RWPE1 (cell line): ENCODE results near the gene KCTD16.

ENCODE experiments used
- CTCF ChIA-PET: fragments of 350-600 bp; sonication (Branson Sonifier 250); formaldehyde crosslinking; extraction: SDS; loops from one replicate; lab custom pipeline; 2021; lab: Yijun Ruan, JAX
- POLR2A ChIA-PET: fragments of 400-600 bp; formaldehyde crosslinking; extraction: SDS; loops from one replicate; lab custom pipeline; 2020; ENCODE audit warnings: antibody characterized with exemption; ENCODE audit not compliant: low non-redundant PET; lab: Yijun Ruan, JAX
- DNase-seq: peaks from one replicate; pipeline ENCODE4 v3.0.0; 2012; ENCODE audit warnings: low spot score
- H3K27ac ChIP-seq: fragments of 450-650 bp; 2 replicates; pipeline ENCODE4 v1.5.1; 2017
- TF ChIP-seq, protein P1 (sequence below): fragments of 450-650 bp; conservative IDR thresholded peaks from 2 replicates; pipeline ENCODE4 v1.5.1; 2017; ENCODE audit warnings: low read depth, mild to moderate bottlenecking

KCTD16 gene

DNA sequence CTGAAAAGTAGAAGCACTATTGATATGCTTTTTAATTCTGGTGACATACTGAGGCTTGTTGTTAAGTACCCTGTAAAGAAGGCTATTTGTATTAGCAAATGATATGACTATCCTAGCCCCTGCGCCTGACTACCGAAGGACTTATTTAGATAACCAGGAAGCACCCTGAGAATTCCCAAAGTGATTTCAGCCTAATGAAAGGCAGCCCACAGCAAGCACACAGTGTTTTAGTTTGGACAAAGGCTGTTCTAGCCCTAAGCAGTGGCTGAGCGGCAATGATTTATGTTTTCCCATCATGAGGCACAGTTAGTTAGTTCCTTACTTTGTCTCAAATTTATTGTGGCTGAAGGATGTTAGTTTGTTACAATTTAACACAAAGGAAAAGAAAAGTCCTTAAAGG is 235.3 kb downstream of the KCTD16 start:
- CTCF ChIA-PET, result interaction anchor here (0.5 to 0.7 kb wide), 2 partner anchors 20 to 66 kb away, joined by 3 to 4 read pairs; no protein-coding TSS in a partner anchor
- H3K27ac ChIP-seq, result no peak overlapping the region
- DNase-seq, result no peak
- POLR2A ChIA-PET, result no interaction called here
- TF ChIP-seq, protein P1, sequence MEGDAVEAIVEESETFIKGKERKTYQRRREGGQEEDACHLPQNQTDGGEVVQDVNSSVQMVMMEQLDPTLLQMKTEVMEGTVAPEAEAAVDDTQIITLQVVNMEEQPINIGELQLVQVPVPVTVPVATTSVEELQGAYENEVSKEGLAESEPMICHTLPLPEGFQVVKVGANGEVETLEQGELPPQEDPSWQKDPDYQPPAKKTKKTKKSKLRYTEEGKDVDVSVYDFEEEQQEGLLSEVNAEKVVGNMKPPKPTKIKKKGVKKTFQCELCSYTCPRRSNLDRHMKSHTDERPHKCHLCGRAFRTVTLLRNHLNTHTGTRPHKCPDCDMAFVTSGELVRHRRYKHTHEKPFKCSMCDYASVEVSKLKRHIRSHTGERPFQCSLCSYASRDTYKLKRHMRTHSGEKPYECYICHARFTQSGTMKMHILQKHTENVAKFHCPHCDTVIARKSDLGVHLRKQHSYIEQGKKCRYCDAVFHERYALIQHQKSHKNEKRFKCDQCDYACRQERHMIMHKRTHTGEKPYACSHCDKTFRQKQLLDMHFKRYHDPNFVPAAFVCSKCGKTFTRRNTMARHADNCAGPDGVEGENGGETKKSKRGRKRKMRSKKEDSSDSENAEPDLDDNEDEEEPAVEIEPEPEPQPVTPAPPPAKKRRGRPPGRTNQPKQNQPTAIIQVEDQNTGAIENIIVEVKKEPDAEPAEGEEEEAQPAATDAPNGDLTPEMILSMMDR, result no peak

DNA sequence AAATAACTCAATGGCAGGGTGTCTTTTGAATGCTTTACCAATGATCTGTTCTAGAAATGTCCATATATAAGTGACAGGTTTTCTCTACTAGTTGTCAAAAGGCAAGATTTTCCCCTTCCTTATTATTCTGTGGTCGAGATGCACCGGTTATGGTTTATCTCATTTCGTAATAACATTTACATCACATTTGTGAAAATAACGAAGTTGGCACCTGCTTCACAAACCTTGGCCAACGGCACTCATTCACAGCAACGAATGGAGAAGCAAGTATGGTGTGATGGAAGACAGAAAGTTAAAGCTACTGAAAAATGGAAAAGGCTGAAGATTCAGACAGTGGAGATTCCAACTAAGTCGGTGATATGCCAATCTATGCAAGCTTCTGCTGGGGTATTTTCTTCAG is 235.8 kb downstream of the KCTD16 start:
- H3K27ac ChIP-seq, result no peak overlapping the region
- ChIA-PET POLR2A (no interaction called here), CTCF (interaction anchor here (0.8 kb wide), 1 partner anchor 201 kb away, joined by 3 read pairs; no protein-coding TSS in a partner anchor)

DNA sequence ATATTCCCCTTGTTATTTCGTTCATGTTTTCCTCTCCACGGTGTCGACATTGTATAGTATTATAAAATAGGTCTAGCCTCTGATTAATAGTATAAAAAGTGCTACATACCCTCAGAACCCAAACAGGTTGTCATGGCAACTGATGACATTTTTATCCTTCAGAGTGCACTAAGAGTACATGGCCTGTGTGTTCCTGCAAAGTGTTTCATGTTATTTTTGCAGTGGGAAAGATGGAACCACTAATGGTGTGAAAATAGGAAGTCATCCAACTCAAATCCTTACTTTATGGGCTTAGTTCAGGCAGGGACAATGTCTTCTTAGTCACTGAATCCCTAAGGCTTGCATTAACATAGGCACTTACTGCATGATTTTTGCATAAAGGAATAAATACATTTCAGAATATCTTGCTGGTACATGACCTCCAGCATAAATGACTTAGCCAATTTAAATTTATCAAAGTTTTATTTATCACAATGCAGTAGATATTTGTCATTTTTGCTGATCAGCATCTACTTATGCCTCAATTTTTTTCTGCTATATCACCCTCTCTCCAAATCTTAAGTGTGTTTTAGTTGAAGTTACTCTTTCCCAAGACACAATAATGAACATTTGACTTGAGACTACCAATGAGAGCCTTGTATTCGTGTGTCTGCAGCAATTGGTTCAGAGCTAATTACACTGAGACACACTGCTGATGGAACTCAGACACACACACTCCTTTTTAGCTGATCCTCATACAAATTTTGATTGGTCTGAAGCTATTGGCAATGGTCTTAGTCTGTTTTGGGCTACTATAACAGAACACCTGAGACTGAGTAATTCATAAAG is 243.7 kb downstream of the KCTD16 start:
- TF ChIP-seq, protein P1, result no peak
- no peak overlapping the region for H3K27ac ChIP-seq
- ChIA-PET POLR2A (interaction anchor here (0.6 kb wide), 1 partner anchor 666 kb away, joined by 3 read pairs; no protein-coding TSS in a partner anchor), CTCF (no interaction called here)
- no peak for DNase-seq

More for the DNA sequence above, 235.8 kb downstream of the KCTD16 start:
- TF ChIP-seq, protein P1, result no peak
- no peak for DNase-seq

DNA sequence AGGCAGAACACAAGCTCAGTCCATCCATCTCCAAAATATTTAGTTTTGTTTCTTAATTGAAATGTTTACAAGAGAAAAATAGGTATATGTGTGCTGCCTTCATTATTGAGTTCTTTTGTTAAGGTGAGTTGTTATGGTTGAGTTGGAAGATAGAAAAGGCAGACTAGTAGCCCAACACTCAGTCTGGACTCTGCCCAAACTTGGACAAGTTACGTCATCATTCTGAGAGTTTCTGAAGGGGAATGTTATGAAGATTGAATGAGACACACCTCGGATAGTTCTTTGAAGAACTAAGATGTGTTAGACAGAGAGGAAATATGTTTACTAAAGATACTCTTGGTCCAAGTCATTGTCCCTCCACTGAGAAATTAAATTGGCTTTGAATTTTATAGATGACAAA is 245.5 kb downstream of the KCTD16 start:
- CTCF ChIA-PET, result interaction anchor here (0.5 kb wide), 1 partner anchor 655 kb away, joined by 3 read pairs; no protein-coding TSS in a partner anchor
- no peak for DNase-seq
- POLR2A ChIA-PET, result no interaction called here
- H3K27ac ChIP-seq, result no peak overlapping the region
- TF ChIP-seq, protein P1, result no peak

DNA sequence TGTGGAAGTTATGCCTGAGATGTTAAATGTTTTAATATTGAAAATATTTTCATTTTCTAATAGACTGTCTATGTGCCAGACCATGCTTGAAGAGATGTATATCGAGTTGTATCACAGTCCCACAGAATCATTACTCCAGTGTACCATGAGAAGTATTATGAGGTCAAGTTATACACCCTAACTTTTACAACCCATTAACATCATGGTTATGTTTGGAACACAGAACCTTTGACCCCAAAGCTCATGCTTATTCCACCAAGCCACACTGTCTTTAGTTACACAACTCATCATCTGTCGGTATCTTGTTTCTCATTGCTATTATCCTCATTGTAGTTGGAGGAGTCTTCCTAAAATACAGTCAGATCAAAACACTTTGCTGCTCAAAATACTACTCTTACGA is 248.0 kb downstream of the KCTD16 start:
- TF ChIP-seq, protein P1, result no peak
- no peak for DNase-seq
- POLR2A ChIA-PET, result no interaction called here
- CTCF ChIA-PET, result no interaction called here
- no peak overlapping the region for H3K27ac ChIP-seq

DNA sequence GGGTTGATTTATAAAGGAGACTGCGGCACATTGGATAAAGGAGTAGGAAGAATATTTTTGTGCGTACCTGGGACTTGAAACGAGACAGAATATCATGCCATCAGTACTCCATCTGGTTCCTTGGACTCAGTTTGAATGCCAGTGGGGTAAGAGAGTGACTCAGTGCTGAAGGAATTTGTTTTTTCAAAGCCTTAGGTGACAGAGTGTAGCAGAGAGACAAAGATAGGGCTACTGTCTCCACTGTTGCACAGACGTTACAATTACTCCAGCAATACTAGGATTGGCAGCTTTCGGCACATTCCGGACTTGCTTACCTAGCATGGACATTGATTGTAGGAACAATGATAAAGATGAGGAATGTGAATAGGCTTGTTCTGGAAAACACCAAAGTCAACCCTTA is 250.7 kb downstream of the KCTD16 start:
- no peak overlapping the region for H3K27ac ChIP-seq
- CTCF ChIA-PET, result interaction anchor here (0.6 kb wide), 1 partner anchor 880 kb away, joined by 4 read pairs; no protein-coding TSS in a partner anchor
- POLR2A ChIA-PET, result no interaction called here
- DNase-seq, result no peak
- TF ChIP-seq, protein P1, result no peak
